Smooth muscle cell (in vitro differentiated cells): ENCODE results near the gene PRAME. TPM values are rescaled to one million over a fixed set of nuclear protein-coding genes. Genes with fewer than 3 reads are reported as not detected.

Experiments used
- DNase-seq: peaks from one replicate; lab custom pipeline; 2025; ENCODE audit not compliant: unreplicated experiment; lab: John Stamatoyannopoulos, UW
- H2AFZ ChIP-seq: fragments of 200-600 bp; sonication (generic); 2 replicates; pipeline ENCODE4 v1.6.0; 2016; ENCODE audit warnings: antibody characterized with exemption, low read depth, mild to moderate bottlenecking
- H3F3A ChIP-seq: fragments of 200-600 bp; sonication (generic); 2 replicates; pipeline ENCODE4 v1.6.0; 2017; ENCODE audit warnings: antibody characterized with exemption, low read depth
- H3K27ac ChIP-seq: fragments of 200-600 bp; sonication (generic); 2 replicates; pipeline ENCODE4 v1.5.1; 2016; ENCODE audit warnings: low read depth, mild to moderate bottlenecking
- H3K27me3 ChIP-seq: fragments of 200-600 bp; sonication (generic); 2 replicates; pipeline ENCODE4 v1.6.1; 2016; ENCODE audit warnings: low read depth, mild to moderate bottlenecking
- H3K36me3 ChIP-seq: fragments of 200-600 bp; sonication (generic); 2 replicates; pipeline ENCODE4 v1.5.1; 2016; ENCODE audit warnings: low read depth
- H3K4me1 ChIP-seq: fragments of 200-600 bp; sonication (generic); 2 replicates; pipeline ENCODE4 v1.5.1; 2016; ENCODE audit warnings: low read depth
- H3K4me2 ChIP-seq: fragments of 200-600 bp; sonication (generic); 2 replicates; pipeline ENCODE4 v1.6.0; 2016; ENCODE audit warnings: mild to moderate bottlenecking
- H3K4me3 ChIP-seq: fragments of 200-600 bp; sonication (generic); 2 replicates; pipeline ENCODE4 v1.5.1; 2016; ENCODE audit warnings: mild to moderate bottlenecking
- H3K79me2 ChIP-seq: fragments of 200-600 bp; sonication (generic); 2 replicates; pipeline ENCODE4 v1.6.0; 2016; ENCODE audit warnings: low read depth, mild to moderate bottlenecking
- H3K9ac ChIP-seq: fragments of 200-600 bp; sonication (generic); 2 replicates; pipeline ENCODE4 v1.6.0; 2016; ENCODE audit warnings: low read depth
- H3K9me3 ChIP-seq: fragments of 200-600 bp; sonication (generic); replicated peaks from 2 replicates; pipeline ENCODE4 v1.5.1; 2016; ENCODE audit warnings: low read depth
- H4K20me1 ChIP-seq: fragments of 200-600 bp; sonication (generic); 2 replicates; pipeline ENCODE4 v1.6.0; 2016; ENCODE audit warnings: low read depth
- CTCF ChIP-seq: fragments of 200-600 bp; sonication (generic); IDR thresholded peaks from 2 replicates; pipeline ENCODE4 v1.5.1; 2017; ENCODE audit warnings: borderline replicate concordance, mild to moderate bottlenecking, antibody characterized with exemption; ENCODE audit not compliant: insufficient read depth, poor library complexity, severe bottlenecking
- WGBS: methylation state at CpG from one replicate; pipeline ENCODE4 v1.1.7; 2016; ENCODE audit warnings: low lambda C conversion rate; 5-methylcytosine and 5-hydroxymethylcytosine counted together
- polyA plus RNA-seq: library from polyadenylated mRNA; unstranded; fragments of >200 nt; fragmentation: Nextera tagmentation; extraction: Ambion mirVana; gene quantifications from 2 replicates; pipeline ENCODE4 v1.2.1, GENCODE V29; 2016
- total RNA-seq: library from RNA; depleted of rRNA; stranded (reverse); fragments of >200 nt; gene quantifications from 2 replicates; pipeline ENCODE4 v1.2.3, GENCODE V29; 2014

PRAME gene
- total and polyA plus RNA-seq, 2 experiments from 2014 or later: not detected

- no peaks in the 10 kb centered on the region for H3K4me1 ChIP-seq
- H3K79me2 ChIP-seq: no peaks in the 10 kb centered on the region
- no peaks in the 10 kb centered on the region for H4K20me1 ChIP-seq
- H2AFZ ChIP-seq: no peak overlapping the region
- H3K4me2 ChIP-seq: no peak overlapping the region
- no peaks in the 10 kb centered on the region for H3K36me3 ChIP-seq
- H3K9ac ChIP-seq: no peak overlapping the region
- no peak overlapping the region for H3K4me3 ChIP-seq
- H3F3A ChIP-seq: no peaks in the 10 kb centered on the region
- DNase-seq: no peak
- no peaks in the 10 kb centered on the region for H3K9me3 ChIP-seq
- TF ChIP-seq CTCF: peak; percentile 7
- peaks cover 30% of the 10 kb centered on the region for H3K27me3 ChIP-seq
- no peak overlapping the region for H3K27ac ChIP-seq
- WGBS: 63% methylated on average over 8 of the region's 8 CpGs
Measured at GRCh38 chr22:22591348-22592299, 32.6 kb upstream of the PRAME start.

- WGBS: 84% methylated on average over 8 of the region's 8 CpGs
Measured at GRCh38 chr22:22590136-22590891, 31.2 kb upstream of the PRAME start.

DNA sequence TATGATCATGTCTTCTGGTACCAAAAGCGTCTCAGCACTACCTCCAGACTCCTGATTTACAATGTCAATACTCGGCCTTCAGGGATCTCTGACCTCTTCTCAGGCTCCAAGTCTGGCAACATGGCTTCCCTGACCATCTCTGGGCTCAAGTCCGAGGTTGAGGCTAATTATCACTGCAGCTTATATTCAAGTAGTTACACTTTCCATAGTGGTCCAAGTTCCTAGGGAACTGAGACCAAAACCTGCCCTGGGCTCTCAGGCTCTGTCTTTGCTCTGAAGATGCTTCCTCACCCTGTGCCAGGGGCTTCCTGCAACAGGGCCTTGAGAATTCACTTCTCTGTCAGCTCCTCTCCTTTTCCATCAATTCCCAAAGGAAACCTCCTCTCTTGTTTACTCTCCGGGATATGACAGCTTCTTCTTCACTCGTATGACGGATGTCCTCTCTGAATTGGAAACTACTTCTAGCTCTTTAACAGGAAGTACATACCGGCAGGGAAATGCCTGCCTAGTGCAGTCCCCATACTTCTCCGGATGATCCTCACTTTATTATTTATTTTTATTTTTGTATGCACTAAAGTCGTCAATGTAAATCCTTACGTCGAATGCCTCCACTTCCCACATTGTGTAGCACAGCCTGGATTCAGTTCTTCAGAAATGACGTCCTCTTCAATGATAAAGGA, 29.6 kb upstream of the PRAME start:
- Histone ChIP-seq H3K4me1 (no peaks in the 10 kb centered on the region), H3K9me3 (no peaks in the 10 kb centered on the region), H3K36me3 (no peaks in the 10 kb centered on the region), H3K9ac (no peak overlapping the region), H3K4me2 (no peak overlapping the region), H3K27me3 (peaks cover 58% of the 10 kb centered on the region), H3K27ac (no peak overlapping the region), H2AFZ (no peak overlapping the region), H3F3A (no peaks in the 10 kb centered on the region), H3K79me2 (no peaks in the 10 kb centered on the region), H3K4me3 (no peak overlapping the region), H4K20me1 (no peaks in the 10 kb centered on the region)
- whole genome bisulfite sequencing: 83% methylated on average over 12 of the region's 12 CpGs
- DNase-seq: no peak
- TF ChIP-seq CTCF: no peak

More at GRCh38 chr22:22590136-22590891, 31.2 kb upstream of the PRAME start:
- DNase-seq: no peak
- no peaks in the 10 kb centered on the region for H3K4me1 ChIP-seq
- H4K20me1 ChIP-seq: no peaks in the 10 kb centered on the region
- H3K79me2 ChIP-seq: no peaks in the 10 kb centered on the region
- H3K9me3 ChIP-seq: no peaks in the 10 kb centered on the region
- no peak for TF ChIP-seq CTCF
- no peaks in the 10 kb centered on the region for H3K36me3 ChIP-seq
- H2AFZ ChIP-seq: no peak overlapping the region
- H3K4me3 ChIP-seq: no peak overlapping the region
- H3K9ac ChIP-seq: no peak overlapping the region
- H3K4me2 ChIP-seq: no peak overlapping the region
- H3K27ac ChIP-seq: no peak overlapping the region
- no peaks in the 10 kb centered on the region for H3F3A ChIP-seq
- peaks cover 42% of the 10 kb centered on the region for H3K27me3 ChIP-seq
